CD4-positive, alpha-beta T cell treated with Interleukin-4 for 1 hour (primary cell): ENCODE results near the gene ZNF687.

Source experiments
- DNase-seq, 2 donors: peaks; one replicate each; pipeline ENCODE4 v3.0.0-alpha.2; 2020 to 2022

The ZNF687 gene

DNA sequence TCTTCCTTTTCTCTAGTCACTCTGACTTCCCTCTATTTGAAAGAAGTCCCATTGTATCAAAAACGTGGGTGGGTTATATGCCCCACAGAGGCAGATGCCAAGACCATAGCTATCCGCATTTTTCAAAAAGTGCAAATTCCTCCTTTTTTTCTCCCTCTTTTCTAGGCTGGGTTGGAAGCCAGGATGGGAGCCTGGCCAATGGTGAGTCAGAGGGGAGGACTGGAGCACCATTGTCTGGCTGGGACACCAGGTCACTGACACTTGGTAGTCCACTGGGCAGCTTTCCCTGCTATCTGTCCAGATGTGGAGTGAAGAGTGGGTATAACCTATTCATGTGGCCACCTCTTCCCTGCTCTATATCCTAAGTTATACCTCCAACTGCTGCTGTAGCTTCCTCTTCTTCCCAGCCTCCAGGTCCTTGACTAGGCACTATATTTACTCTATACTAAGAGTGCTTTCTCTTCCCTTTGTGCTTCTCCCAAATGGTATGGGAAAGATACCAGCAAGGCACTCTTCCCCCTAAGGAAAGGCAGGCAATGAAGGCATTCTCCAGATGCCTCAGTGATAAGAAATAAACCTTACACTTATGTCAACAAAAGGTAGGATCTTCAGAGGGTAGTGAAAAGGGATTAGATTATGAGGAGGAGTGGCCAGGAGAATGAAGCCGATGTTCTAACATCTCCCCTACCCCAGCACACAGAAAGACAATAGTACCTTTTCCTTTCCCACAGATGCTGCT, 32.2 kb downstream of the ZNF687 start:
- no peak for DNase-seq

DNA sequence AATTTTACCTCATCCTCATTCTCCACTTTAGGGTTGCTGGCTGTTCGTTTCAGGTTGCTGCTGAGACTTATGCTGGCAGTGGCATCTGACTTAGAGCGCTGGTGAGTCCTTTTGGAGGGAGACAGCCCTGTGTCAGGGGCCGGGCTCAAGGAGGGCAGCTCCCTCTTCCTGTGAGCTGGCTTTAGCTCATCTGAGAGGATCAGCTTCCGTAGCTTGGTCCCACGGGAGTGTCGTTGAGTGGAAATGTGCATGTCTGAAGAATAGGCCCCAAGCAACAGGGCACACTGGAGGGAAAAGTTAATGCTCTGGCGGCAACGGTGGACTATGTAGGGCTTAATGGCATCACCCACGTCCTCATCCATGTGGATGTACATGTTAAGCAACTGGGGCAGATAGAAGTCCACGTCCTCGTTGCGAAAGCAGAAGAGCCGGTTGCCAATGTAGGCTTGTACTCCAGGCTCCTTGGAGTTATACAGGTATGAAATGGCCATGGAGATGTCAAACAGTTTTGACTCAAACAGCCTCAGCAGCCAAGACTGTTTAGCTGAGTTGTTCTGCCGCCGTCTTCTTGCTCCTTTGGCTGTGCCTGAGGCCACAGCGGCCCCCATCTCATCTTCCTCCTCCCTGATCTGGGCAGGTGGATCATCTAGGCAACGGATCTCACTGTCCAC, 33.6 kb downstream of the ZNF687 start:
- no peak for DNase-seq

DNA sequence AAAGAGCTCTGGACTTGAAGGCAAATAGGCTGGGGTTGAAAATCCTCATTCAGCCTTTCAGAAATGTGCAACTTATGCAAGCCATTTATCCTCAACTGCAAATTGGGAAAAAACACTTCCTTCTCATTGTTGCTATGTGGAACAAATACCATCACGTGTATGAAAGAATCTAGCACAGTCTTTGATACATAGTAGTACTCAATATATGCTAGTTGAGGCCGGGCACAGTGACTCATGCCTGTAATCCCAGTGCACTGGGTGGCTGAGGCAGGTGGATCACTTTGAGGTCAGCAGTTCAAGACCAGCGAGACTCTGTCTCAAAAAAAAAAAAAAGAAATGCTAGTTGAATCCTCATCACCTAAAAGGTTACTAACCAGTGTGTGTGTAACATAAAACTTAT, 36.9 kb downstream of the ZNF687 start:
- no peak for DNase-seq

DNA sequence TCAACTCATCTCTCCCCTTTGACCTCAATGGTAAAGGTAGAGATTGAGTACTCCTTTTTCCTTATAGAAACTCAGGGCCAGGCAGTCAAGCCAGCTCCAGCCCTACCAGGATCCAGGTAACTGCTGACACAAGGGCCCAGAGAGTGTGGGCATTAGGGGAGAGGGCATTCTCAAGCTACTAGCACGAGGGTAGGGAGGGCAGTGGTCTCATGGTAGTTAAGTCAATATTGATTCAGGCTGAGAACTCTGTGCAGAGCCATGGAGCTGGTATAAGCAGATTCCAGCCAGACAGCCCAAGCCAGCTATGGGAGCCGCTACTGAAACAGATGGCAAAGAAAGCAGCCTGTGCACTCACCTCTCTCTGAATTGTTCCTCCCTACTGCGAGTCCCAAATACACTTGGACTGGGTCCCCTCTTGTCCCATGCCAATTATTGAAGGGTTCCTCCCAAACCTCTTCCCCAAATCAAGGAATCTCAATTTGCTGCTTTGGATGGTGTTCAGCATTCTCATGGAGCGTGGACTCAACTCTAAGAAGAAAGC, 42.4 kb downstream of the ZNF687 start:
- no peak for DNase-seq

DNA sequence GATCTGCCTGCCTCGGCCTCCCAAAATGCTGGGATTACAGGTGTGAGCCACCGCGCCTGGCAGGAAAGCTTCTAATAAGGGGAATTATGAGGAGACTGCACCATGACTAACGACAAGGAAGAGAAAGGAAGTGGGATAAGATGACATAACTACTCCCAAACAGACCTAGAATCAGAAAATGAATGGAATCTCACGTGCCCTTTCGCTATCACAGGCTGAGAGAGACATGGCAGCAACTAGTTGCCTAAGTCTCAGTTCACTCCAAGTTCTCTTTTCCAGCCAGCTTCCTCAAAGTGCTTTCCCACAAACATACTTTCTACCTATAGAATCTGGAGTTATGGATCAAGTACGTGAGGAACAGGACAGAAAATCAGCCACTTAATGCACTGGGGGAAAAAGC, 43.1 kb downstream of the ZNF687 start:
- DNase-seq: no peak

DNA sequence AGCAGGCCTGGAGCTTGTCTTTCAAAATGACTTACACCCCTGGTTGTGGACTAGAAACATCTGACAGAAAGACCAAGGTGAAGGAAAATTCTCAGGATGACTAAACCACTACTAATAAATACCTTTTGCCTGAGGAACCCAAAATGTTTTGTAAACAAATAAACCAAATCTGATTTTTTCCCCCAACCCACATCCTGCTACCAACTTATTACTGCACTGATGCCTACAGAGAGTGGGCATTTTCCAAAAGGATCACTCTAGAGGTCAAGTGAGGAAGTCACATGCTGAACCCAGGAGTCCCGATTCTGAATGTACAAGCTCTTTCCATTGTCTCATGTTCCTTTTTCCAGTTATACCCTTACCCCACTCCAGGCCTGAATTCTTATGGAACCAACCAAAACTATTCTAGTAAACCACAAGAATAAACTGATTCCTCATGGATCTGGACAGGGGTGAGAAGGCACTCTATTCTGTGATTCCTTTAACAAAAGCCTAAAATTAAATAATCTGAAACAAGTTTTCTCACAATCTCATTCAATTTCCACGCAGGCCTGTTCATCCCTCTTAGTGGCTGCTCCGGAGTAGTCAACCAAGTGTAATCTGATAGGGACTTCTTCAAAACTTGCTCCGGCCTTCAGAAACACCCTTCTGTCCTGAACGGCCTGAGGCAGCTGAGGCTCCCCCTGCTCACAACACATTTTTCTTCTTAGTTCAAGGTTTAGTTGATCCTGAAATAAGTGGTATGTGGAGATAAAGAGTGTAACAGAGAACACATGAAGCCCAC, 43.7 kb downstream of the ZNF687 start:
- no peak for DNase-seq

DNA sequence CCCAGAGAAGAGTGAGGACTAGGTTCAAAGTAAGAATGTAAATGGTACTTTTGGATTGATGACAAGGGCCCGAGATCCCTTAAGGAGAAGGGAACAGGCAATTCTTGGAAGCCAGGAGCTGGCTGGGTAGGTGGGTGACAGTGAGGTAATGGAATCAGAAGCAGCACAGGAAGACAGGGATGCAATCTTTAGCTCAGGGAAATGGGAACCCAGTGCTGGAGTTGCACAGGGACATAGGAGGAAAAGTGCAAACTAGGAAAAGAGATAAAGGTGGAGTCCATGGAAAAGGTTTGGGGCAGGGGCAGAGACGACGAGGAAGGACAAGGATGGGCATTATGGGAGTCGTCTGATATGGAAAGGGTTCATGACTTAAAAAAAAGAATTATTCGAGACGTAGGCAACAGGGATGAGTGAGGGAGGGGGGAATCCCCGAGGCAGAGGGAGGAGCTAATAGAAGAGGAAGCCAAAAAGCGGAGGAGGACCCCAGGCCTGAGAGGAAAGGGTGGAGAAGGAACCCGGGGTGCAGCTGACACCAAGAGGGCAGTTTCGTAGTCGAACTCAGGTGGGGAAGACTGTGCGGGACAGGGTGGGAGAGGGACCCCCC, 44.6 kb downstream of the ZNF687 start:
- DNase-seq: peak; percentile 77 to 79

DNA sequence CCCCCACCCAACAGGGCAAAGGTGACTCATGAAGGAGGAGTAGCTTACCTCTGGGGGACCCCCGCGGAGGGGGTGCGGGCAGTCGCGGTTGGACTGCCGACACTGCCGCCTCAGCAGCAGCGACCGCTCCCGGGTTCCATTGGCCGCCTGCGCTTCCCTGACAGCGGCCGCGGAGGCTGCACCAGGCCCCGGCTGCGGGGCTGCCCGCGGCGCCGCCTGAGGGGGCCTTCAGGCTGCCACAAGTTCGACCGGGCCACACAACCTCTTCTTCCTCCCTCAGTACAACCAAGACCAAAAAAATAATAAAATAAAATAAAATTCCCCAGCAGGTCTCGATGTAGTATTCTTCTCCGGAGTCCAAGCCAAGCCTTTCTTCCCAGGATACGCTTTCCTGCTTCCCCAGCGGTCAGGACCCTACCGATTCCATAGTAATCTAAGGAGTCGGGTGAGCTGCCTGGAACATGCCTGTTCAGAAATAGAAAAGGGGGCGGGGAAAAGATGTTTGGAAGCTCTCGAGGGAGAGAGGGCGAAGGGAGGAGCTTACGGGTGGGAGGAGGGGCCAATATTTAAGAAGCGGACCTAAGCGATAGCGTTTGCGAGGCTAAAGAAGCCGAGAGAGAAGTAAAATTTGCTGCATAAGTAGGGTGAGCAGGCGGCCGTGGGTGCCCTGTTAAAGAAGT, 45.3 kb downstream of the ZNF687 start, which contains the start of gene PI4KB:
TSS of gene PI4KB (minus strand) at position 194 of the 680 bp plus-strand sequence. CDS start 10,935 bp downstream, outside the sequence.
- DNase-seq: peak; percentile 95 to 98

DNA sequence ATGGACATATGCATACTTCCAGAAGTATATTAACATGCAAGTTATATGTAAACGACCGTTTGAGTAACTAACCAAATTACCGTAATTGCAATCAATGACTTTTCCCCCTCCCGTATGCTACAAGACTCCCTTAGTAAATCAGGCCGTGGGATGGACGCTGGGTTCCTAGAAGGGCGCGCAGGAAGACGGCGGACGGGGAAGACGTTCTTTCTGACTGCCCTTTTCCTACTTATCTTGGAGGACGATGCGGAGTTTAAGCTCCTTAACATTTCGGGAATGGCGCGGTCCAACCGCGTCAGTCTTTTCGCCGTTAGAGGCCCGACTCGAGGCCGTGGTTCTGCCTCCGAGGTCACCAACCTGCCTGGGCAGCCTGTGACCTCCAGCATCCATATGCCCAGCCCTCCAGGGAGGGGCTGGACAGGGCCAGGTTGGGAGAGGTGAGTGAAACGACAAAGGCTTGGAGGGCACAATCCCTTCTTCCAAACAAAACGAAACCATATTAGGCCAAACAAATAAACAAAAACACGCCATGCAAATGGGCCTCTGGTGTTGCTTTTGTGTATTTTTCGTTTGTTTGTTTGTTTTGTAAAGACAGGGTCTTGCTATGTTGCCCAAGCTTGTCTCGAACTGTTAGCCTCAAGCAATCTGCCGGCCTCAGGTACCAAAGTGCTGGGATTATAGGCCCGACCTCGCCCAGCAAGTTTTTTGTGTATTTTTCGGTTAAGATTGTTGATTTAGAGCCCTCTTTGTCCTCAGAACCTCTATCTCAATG, 46.0 kb downstream of the ZNF687 start:
- DNase-seq: no peak

DNA sequence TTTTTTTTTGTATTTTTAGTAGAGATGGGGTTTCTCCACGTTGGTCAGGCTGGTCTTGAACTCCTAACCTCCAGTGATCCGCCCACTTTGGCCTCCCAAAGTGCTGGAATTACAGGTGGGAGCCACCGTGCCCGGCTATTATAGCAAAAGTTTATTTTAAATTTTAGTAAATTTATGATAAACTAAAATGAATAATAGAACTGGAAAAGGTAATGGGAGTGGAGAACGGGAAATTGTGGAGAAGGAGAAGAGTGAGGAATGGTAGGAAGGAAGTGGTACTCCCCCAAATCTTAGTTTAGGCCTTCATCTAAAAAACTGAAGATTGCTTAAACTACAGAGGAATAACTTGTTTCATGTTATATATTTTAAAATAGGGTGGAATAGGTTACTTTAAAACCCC, 52.7 kb downstream of the ZNF687 start:
- DNase-seq: no peak

DNA sequence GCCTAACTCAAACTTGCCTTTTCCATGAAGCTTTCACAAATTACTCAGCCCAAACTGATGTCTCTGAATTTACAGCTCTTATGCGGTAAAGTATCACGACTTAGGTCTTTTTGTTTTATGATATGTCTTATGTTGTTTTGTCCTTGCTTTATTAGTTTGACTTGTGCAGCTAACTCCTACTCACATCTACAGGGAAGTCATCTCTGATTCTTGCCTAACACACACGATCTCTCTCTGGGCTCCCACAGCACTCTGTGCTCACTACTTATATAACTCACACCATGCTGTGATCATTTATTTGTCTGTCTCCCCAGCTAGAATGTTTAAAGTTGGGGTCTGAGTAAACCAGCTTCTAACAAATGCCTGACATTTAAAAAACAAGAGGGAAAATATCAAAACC, 54.5 kb downstream of the ZNF687 start:
- no peak for DNase-seq

DNA sequence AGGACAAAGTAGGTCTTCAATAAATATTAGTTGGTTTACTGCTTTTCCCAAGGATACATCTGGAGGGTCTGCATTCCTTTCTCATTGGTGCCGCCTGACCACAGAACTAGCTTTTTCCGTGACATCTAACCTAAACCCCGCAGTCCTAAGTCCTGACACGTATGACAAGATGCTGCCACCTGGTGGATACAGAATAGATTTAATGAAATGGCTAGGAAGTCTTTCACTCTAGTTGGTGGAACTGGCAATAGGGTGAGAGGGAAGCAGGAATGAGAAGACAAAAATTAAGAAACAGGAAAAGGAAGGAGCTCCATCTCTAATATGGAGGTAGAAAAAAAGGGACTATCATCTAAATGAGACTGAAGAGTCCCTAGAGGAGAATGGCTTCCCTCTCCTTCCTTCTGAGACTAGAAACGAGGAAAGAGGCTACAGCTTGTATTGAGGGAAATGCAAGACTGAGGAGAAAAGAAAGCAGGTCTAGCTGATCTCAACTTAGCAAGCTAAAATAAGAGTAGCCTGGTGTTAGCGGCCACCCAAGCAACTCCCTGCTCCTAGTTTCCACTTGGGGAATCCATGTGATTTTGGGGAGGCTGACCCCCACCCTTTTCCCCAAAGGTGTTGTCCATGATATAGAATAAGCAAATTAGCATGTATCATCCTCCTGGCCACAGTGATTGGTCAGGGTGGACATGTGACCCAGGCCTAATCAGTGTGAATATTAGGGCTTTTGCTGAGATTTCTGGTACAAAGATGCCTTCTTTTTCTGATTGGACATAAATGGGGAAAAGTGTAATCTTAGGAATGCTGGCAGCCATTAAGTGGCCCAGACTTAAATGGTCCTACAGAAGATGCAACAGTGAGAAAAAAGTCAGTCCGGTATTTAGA, 59.0 kb downstream of the ZNF687 start:
- peak; percentile 52 to 81 for DNase-seq
